ENCODE results near the gene CEP89. TPM values are rescaled to one million over a fixed set of nuclear protein-coding genes. Genes with fewer than 3 reads are reported as not detected.
A peak's percentile ranks its signal among the peaks of the same experiment; 100 is the strongest.

The CEP89 gene
- total RNA-seq, 1 donor from 2014 or later = 16.9 TPM

- H3K4me3 ChIP-seq (ENCODE audit: low read depth, low read length) = no peak overlapping the region
- no peak for DNase-seq (ENCODE audit: low read depth)
- TF ChIP-seq, protein P1, sequence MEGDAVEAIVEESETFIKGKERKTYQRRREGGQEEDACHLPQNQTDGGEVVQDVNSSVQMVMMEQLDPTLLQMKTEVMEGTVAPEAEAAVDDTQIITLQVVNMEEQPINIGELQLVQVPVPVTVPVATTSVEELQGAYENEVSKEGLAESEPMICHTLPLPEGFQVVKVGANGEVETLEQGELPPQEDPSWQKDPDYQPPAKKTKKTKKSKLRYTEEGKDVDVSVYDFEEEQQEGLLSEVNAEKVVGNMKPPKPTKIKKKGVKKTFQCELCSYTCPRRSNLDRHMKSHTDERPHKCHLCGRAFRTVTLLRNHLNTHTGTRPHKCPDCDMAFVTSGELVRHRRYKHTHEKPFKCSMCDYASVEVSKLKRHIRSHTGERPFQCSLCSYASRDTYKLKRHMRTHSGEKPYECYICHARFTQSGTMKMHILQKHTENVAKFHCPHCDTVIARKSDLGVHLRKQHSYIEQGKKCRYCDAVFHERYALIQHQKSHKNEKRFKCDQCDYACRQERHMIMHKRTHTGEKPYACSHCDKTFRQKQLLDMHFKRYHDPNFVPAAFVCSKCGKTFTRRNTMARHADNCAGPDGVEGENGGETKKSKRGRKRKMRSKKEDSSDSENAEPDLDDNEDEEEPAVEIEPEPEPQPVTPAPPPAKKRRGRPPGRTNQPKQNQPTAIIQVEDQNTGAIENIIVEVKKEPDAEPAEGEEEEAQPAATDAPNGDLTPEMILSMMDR (conservative IDR thresholded peaks at IDR 0.05; ENCODE audit: low read depth, low read length) = no peak
Observed at GRCh38 chr19:32876236-32876918, 95.4 kb downstream of the CEP89 start.

GRCh38 chr19:32875428-32875827, 96.3 kb downstream of the CEP89 start:
- no peak for DNase-seq (ENCODE audit: low read depth)
- no peak overlapping the region for H3K4me3 ChIP-seq (ENCODE audit: low read depth, low read length)
- TF ChIP-seq, protein P1 (conservative IDR thresholded peaks at IDR 0.05; ENCODE audit: low read depth, low read length) = no peak

DNA sequence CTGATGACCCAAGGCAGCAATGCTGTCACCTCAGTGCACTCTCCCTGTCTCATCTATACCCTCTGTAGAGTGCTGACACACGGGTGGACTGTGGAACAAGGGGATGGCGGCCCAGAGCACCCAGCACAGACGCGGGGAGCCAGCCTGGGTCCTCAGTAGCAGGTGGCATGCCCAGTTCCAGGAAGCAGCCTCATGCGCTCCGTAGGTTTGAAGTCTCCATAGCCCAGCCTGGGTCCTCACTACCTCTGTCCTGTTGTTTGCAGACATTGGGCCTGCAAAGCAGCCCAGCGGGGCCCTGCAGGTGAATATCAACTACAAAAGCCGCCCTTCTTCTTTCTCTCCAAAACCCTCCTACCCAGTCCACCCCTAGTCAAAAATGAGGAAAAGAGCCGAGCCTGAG, 97.2 kb downstream of the CEP89 start:
- DNase-seq (ENCODE audit: low read depth) = no peak
- TF ChIP-seq, protein P1 (conservative IDR thresholded peaks at IDR 0.05; ENCODE audit: low read depth, low read length) = no peak
- no peak overlapping the region for H3K4me3 ChIP-seq (ENCODE audit: low read depth, low read length)

DNA sequence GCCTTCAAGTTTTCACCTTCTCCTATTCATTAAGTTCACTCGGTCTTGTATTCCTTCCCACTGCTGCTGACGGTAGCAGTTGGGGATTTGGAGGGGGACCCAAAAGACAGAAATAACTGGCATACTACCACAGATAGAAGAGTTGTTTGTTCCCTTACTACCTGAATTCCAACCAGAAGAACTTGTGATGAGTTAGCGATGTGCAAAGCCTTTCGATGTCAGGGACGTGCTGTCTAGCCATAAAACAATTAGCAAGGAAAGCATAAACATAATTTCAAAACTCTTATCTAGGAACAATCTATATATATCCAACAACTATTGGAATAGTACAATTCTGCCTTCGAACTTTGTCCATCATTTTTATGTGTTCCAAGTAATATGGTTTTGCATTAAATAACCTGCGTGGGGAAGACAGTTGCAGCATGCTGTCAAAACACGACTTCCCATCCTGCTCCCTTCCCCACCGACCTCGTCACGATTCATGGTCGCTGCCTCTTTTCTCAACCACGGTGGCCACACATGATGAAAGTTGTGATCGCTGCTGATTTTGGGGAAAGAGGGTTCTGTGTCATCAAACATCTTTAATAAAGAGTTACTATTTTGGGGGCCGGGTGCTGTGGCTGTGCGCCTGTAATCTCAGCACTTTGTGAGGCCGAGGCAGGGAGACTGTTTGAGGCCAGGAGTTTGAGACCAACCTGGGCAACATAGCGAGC, 98.4 kb downstream of the CEP89 start:
- DNase-seq (ENCODE audit: low read depth) = no peak
- TF ChIP-seq, protein P1 (conservative IDR thresholded peaks at IDR 0.05; ENCODE audit: low read depth, low read length) = no peak
- H3K4me3 ChIP-seq (ENCODE audit: low read depth, low read length) = no peak overlapping the region

- H3K4me3 ChIP-seq (ENCODE audit: low read depth, low read length) = no peak overlapping the region
- DNase-seq (ENCODE audit: low read depth) = no peak
- TF ChIP-seq, protein P1 (conservative IDR thresholded peaks at IDR 0.05; ENCODE audit: low read depth, low read length) = no peak
Observed at GRCh38 chr19:32872391-32872790, 99.4 kb downstream of the CEP89 start.

DNA sequence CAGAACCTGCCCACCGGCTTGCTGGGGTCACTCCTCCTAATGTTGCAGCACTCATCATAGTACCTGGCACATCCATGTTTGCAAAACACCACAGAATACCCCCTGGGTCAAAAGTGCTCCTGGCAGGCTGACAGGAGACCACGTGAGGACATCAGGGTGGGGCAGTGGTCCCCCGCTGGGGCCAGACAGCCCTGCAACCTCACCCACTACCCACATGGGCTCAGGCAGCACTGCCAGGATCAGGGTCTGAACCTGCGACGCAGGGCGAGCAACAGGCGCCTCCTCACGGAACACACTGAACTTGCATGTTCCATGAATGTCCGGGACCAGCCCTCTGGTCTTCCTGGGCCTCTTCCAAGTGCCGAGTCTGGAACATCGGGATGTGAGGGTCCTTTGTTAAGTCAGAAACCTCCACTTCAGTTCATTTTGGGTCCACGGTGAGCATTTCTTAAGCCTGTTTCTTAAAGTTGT, 100.7 kb downstream of the CEP89 start:
- TF ChIP-seq, protein P1 (conservative IDR thresholded peaks at IDR 0.05; ENCODE audit: low read depth, low read length) = peak; percentile 33
- no peak overlapping the region for H3K4me3 ChIP-seq (ENCODE audit: low read depth, low read length)
- DNase-seq (ENCODE audit: low read depth) = no peak

Measured in epithelial cell of proximal tubule (primary cell).